Heart right ventricle (tissue), 16 donors: ENCODE results near the gene TBPL2. TPM values are rescaled to one million over a fixed set of nuclear protein-coding genes. Genes with fewer than 3 reads are reported as not detected.
"Not testable (repeated sequence)": the region's sequence is repeated elsewhere in the genome, so short reads cannot be mapped to it uniquely, and the experiment has no call there.

Experiments
- ATAC-seq, 8 donors: fragments of 200-7000 bp; cut with Tn5 transposase; one replicate each; pipeline ENCODE4 v1.9.1; 2020; ENCODE audit warnings: mild to moderate bottlenecking in 8 of 8, moderate library complexity in 8 of 8, moderate number of reproducible peaks in 1 of 8
- DNase-seq, 2 donors: peaks; one replicate each; pipeline ENCODE4 v3.0.0-alpha.2; 2020
- H3K27ac ChIP-seq, 10 donors: fragments of 200-600 bp; sonication (generic) in 2 of 10; one replicate each; pipeline versions ENCODE4 v1.5.0 to v1.8.0; 2020 to 2022; ENCODE audit warnings: mild to moderate bottlenecking in 3 of 10
- H3K27me3 ChIP-seq, 7 donors: fragments of 200-600 bp; one replicate each; pipeline ENCODE4 v1.8.0; 2021 to 2022; ENCODE audit warnings: mild to moderate bottlenecking in 2 of 7
- H3K36me3 ChIP-seq, 9 donors: fragments of 200-600 bp; sonication (generic) in 1 of 9; one replicate each; pipeline versions ENCODE4 v1.5.0 to v1.8.0; 2020 to 2022; ENCODE audit warnings: mild to moderate bottlenecking in 2 of 9
- H3K4me1 ChIP-seq, 9 donors: fragments of 200-600 bp; sonication (generic) in 1 of 9; one replicate each; pipeline versions ENCODE4 v1.5.0 to v1.8.0; 2020 to 2022; ENCODE audit warnings: mild to moderate bottlenecking in 4 of 9
- H3K4me3 ChIP-seq, 10 donors: fragments of 200-600 bp; sonication (generic) in 2 of 10; one replicate each; pipeline versions ENCODE4 v1.5.0 to v1.8.0; 2020 to 2022; ENCODE audit warnings: mild to moderate bottlenecking in 7 of 10, moderate library complexity in 2 of 10
- H3K9me3 ChIP-seq, 11 donors: fragments of 200-600 bp in 10 of 11; sonication (generic) in 2 of 11; one replicate each; pipeline versions ENCODE4 v1.5.0 to v1.8.0; 2013 to 2022; ENCODE audit warnings: mild to moderate bottlenecking in 2 of 11, control low read depth in 1 of 11, moderate library complexity in 1 of 11
- WGBS, 2 donors: extraction: QIAGEN DNeasy Blood & Tissue Kit; methylation state at CpG; one replicate each; pipeline ENCODE4 v1.1.7; 2013; ENCODE audit warnings: inconsistent platforms in 1 of 2; 5-methylcytosine and 5-hydroxymethylcytosine counted together
- intact Hi-C, 10 donors: fragments of 100-400 bp; cut with DNase I; formaldehyde crosslinking; loops; one replicate each; pipeline versions ENCODE4 v1.11.1 to v1.14.2; 2022
- polyA plus RNA-seq, 2 donors: library from polyadenylated mRNA; stranded (reverse); fragments of 200-250 nt; gene quantifications; one replicate each; pipeline ENCODE4 v1.2.3, GENCODE V29; 2013
- total RNA-seq, 10 donors: library from RNA; stranded (reverse); fragmentation: NEBNext Ultra II Directional in 3 of 10; extraction: Animal tissue kit (Norgen Biotek cat#: 25700) in 3 of 10; gene quantifications; one replicate each; pipeline versions ENCODE4 v1.2.1 to v1.2.4, GENCODE V29; 2021 to 2023
- TF ChIP-seq, protein P1 (sequence below), 9 donors: fragments of 200-600 bp; sonication (generic) in 2 of 9; IDR thresholded peaks; one replicate each; pipeline versions ENCODE4 v1.5.0 to v1.8.0; 2021 to 2022; ENCODE audit warnings: antibody characterized with exemption in 9 of 9, mild to moderate bottlenecking in 5 of 9, moderate library complexity in 1 of 9
- donor health status: Arrhythmogenic right ventricular cardiomyopathy.
- donor health status: ischemic (EF 13 %, LVEDD 7.1; RV severe dilation, severe dysfunction).
- donor health status: healthy with polysubstance abuse.
- donor health status: DM: no; HTN: yes; CAD: no.
- donor health status: DM: no; HTN: no; CAD: no.
- donor health status: ischemic (EF 25% LVEDD 6.9; RV normal size, moderate dysfunction).
- donor health status: ischemic (EF 25% LVEDD 5.7; RV mildly dilated, moderate dysfunction).
- donor health status: healthy.
- donor health status: DM: yes; HTN: yes; CAD: no.
- donor health status: Ischemic cardiomyopathy.
- donor health status: ischemic (EF 35%, LVEDD 5.7; RV mildly dilated, moderate dysfunction).
- donor health status: nonischemic (EF 11% LVEDD 7.7; RV severe dilation, severe dysfunction).
- donor health status: DM: yes; HTN: yes; CAD: no.
- donor health status: PGD.
- donor health status: ischemic (EF 29% LVEDD 5.4; RV normal size, mild dysfunction).
- donor health status: nonischemic (EF 23%, LVEDD 6.1; RV moderate dilation, normal function).

Gene TBPL2
- total and polyA plus RNA-seq, 12 donors: not detected

DNA sequence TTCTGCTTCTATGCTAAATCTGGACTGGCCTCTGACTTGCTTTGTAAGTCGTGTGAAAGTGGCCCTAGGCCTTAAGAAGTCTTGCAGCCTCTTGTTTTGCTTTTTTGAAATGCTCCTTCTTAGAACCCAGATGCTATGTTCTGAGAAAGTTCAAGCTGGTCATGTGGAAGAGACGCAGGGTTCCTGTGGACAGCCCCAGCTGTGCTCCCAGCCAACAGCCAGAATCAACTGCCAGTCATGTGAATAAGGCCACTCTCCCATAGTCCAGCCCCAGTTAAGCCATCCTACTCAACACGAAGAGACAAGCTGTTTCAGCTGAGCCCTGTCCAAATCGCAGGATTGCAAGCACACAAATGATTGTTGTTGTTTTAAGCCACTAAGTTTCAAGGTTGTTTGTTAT lies 37.3 kb upstream of the TBPL2 start:
- Histone ChIP-seq H3K4me1 (peaks cover 0 to 15% (median 4%) of the 10 kb centered on the region in 9 donors), H3K27me3 (no peaks in the 10 kb centered on the region), H3K27ac (peak overlapping the region in 3 of 10 donors; percentile 44 to 66 (median 49)), H3K36me3 (no peaks in the 10 kb centered on the region), H3K4me3 (no peak overlapping the region), H3K9me3 (no peaks in the 10 kb centered on the region)
- peak; percentile 21 to 50 for DNase-seq
- peak; percentile 72 to 96 (median 89) for ATAC-seq
- intact Hi-C loops: no loop called here
- WGBS, 2 donors: 46 to 50% methylated on average over 4 of the region's 4 CpGs
- TF ChIP-seq, protein P1, sequence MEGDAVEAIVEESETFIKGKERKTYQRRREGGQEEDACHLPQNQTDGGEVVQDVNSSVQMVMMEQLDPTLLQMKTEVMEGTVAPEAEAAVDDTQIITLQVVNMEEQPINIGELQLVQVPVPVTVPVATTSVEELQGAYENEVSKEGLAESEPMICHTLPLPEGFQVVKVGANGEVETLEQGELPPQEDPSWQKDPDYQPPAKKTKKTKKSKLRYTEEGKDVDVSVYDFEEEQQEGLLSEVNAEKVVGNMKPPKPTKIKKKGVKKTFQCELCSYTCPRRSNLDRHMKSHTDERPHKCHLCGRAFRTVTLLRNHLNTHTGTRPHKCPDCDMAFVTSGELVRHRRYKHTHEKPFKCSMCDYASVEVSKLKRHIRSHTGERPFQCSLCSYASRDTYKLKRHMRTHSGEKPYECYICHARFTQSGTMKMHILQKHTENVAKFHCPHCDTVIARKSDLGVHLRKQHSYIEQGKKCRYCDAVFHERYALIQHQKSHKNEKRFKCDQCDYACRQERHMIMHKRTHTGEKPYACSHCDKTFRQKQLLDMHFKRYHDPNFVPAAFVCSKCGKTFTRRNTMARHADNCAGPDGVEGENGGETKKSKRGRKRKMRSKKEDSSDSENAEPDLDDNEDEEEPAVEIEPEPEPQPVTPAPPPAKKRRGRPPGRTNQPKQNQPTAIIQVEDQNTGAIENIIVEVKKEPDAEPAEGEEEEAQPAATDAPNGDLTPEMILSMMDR (IDR thresholded peaks at IDR 0.05): no peak

DNA sequence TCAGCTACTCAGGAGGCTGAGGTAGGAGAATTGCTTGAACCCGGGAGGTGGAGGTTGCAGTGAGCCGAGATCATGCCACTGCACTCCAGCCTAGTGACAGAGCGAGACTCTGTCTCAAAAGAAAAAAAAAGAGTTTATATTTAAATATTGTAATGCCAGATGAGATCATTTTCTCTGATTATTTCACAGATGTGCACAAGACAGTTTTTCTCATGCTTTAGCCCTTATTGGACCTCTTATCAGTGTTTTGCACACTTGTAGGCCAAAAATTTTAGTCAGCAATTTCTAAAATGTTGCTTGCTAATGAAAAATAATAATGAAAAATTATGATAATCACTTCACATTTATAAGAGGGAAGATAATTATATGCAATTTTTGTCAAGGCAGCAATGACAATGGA lies 36.0 kb upstream of the TBPL2 start:
- 81 to 93% methylated on average over 3 of the region's 3 CpGs for WGBS, 2 donors
- not testable (repeated sequence) for ATAC-seq

DNA sequence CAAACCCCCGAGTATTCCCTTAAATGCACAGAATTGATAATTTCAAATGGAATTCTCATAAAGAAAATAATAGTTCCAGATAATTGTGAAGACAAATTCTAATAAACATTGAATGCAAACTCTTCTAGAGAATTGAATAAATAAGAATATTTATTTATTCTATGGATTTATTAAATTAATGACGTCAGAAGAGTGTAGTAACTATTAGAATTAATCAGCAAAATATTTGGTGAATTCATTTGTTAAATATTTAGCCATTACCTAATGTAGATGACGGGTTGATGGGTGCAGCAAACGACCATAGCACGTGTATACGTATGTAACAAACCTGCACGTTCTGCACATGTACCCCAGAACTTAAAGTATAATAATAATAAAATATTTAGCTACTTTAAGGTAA lies 33.4 kb upstream of the TBPL2 start:
- no peaks in the 10 kb centered on the region for H3K9me3 ChIP-seq
- intact Hi-C loops: no loop called here
- DNase-seq (no peak), ATAC-seq (no peak)
- H3K4me1 ChIP-seq: peaks cover 0 to 15% (median 4%) of the 10 kb centered on the region in 9 donors
- TF ChIP-seq, protein P1 (IDR thresholded peaks at IDR 0.05): no peak
- H3K36me3 ChIP-seq: no peaks in the 10 kb centered on the region
- no peaks in the 10 kb centered on the region for H3K27me3 ChIP-seq
- no peak overlapping the region for H3K27ac ChIP-seq
- WGBS, 2 donors: 74 to 87% methylated on average over 7 of the region's 7 CpGs
- H3K4me3 ChIP-seq: no peak overlapping the region

More for the DNA sequence above, 36.0 kb upstream of the TBPL2 start:
- H3K9me3 ChIP-seq, H3K36me3 ChIP-seq, H3K4me3 ChIP-seq, intact Hi-C loops, DNase-seq, H3K27me3 ChIP-seq: not testable (repeated sequence)
- peak overlapping the region in 1 of 10 donors; percentile 66 for H3K27ac ChIP-seq
- peaks cover 0 to 15% (median 4%) of the 10 kb centered on the region in 9 donors for H3K4me1 ChIP-seq

DNA sequence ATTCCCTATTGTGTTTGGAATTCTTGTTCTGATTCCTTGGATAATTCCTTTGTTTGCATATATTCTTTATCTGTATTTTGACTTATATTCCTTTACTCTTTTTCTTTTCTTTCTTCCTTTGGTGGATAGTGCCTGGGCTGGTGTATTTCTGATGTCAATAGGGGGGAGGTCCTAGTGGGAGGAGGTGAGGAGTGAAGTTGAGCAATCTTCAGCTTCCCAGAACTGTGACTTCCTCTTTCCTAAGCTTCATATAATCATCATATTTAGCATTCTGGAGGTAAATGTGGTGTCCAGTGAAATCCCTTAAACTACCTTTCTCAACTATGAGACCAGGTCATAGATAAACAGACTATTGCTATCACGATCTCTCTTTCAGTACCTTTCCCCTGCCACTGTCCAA lies 29.6 kb upstream of the TBPL2 start:
- WGBS, 2 donors: 88 to 100% methylated on average over 1 of the region's 1 CpG
- no peak for DNase-seq
- no peak for ATAC-seq
- Histone ChIP-seq H3K27ac (no peak overlapping the region), H3K4me1 (peaks cover 0 to 8% (median 0%) of the 10 kb centered on the region in 9 donors), H3K4me3 (no peak overlapping the region), H3K36me3 (no peaks in the 10 kb centered on the region), H3K27me3 (peaks cover 0 to 4% (median 0%) of the 10 kb centered on the region in 7 donors), H3K9me3 (peaks cover 0 to 11% (median 0%) of the 10 kb centered on the region in 11 donors)
- intact Hi-C loops: no loop called here
- TF ChIP-seq, protein P1 (IDR thresholded peaks at IDR 0.05): no peak

DNA sequence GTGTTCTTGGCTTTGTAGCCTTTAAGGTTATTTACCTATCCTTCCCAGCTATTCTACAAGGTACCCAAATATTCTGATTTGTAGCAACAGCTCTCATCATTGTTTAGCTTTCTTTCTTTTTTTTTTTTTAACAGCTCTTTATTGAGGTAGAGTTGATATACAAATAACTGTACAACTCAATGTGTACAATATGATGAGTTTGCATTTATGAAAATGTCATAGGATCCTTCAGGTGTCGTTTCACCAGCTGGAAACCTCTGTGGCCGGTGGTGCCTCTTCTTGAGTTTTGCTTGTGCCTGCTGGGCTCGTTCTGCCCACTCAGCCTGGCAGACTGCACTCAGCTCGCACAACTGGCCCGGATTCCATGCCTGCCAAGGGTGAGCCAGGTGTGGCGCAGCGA lies 26.9 kb upstream of the TBPL2 start:
- 94% methylated on average over 7 of the region's 7 CpGs for WGBS, 2 donors

More for the DNA sequence above, 26.9 kb upstream of the TBPL2 start:
- H3K9me3 ChIP-seq: peaks cover 0 to 11% (median 0%) of the 10 kb centered on the region in 11 donors
- ATAC-seq (no peak), DNase-seq (no peak)
- peaks cover 0 to 9% (median 0%) of the 10 kb centered on the region in 7 donors for H3K27me3 ChIP-seq
- peaks cover 0 to 8% (median 0%) of the 10 kb centered on the region in 9 donors for H3K4me1 ChIP-seq
- intact Hi-C loops: no loop called here
- no peak overlapping the region for H3K4me3 ChIP-seq
- TF ChIP-seq, protein P1 (IDR thresholded peaks at IDR 0.05): no peak
- H3K27ac ChIP-seq: no peak overlapping the region
- H3K36me3 ChIP-seq: no peaks in the 10 kb centered on the region
